Mesodermal cell (in vitro differentiated cells): ENCODE data around the gene ADARB2.

Experiments used
- H3K27ac ChIP-seq: 2 replicates; pipeline ENCODE4 v1.7.0; 2013; ENCODE audit warnings: mild to moderate bottlenecking, low read depth, low read length, moderate library complexity; ENCODE audit not compliant: severe bottlenecking
- H3K36me3 ChIP-seq: 2 replicates; pipeline ENCODE4 v1.7.1; 2013; ENCODE audit warnings: mild to moderate bottlenecking, low read length, moderate library complexity; ENCODE audit not compliant: control insufficient read depth, insufficient read depth
- H3K4me1 ChIP-seq: one replicate; pipeline ENCODE4 v1.7.1; 2013; ENCODE audit warnings: mild to moderate bottlenecking, low read length; ENCODE audit not compliant: insufficient read depth, control insufficient read depth, poor library complexity, severe bottlenecking
- H3K4me3 ChIP-seq: 2 replicates; pipeline ENCODE4 v1.7.0; 2013; ENCODE audit warnings: low read length, control low read depth, mild to moderate bottlenecking; ENCODE audit not compliant: insufficient read depth, poor library complexity, severe bottlenecking; ENCODE audit errors: extremely low read depth
- H3K9me3 ChIP-seq: 2 replicates; pipeline ENCODE4 v1.7.1; 2013; ENCODE audit warnings: mild to moderate bottlenecking, low read length, moderate library complexity; ENCODE audit not compliant: control insufficient read depth
- WGBS, 2 experiments: methylation state at CpG; one replicate each; pipeline ENCODE4 v1.1.5; 2013; ENCODE audit warnings: missing lambda C conversion rate in 2 of 2; ENCODE audit not compliant: insufficient coverage in 2 of 2; 5-methylcytosine and 5-hydroxymethylcytosine counted together

Gene ADARB2

GRCh38 chr10:1605999-1606940 lies 131.1 kb downstream of the ADARB2 start:
- Histone ChIP-seq H3K27ac (no peak overlapping the region), H3K4me3 (no peak overlapping the region), H3K4me1 (no peaks in the 10 kb centered on the region), H3K9me3 (no peaks in the 10 kb centered on the region), H3K36me3 (no peaks in the 10 kb centered on the region)
- WGBS, 2 experiments: 81 to 92% methylated on average over 10 to 13 of the region's 14 CpGs

DNA sequence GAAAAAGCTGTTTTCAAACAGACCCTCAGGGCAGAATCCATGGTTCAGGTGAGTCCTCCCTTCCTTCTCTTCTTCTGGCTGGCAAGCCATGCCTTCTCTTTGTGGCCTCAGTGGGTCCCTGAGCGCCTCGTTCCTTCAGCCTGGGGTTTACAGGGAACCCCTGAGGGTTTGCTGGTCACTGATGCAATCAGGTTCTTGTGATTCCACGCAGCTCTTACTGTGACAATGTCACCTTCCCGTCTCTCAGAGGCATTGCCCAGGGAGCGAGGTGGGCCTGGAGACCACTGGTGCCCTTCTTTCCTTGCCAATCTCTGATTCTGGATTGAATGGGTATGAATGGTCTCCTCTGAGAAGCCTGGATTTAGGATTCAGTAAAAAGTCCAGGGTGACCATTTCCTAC lies 132.2 kb downstream of the ADARB2 start:
- Histone ChIP-seq H3K9me3 (no peaks in the 10 kb centered on the region), H3K4me1 (no peaks in the 10 kb centered on the region), H3K27ac (no peak overlapping the region), H3K36me3 (no peaks in the 10 kb centered on the region), H3K4me3 (no peak overlapping the region)
- WGBS, 2 experiments: 78 to 89% methylated on average over 3 to 5 of the region's 5 CpGs

DNA sequence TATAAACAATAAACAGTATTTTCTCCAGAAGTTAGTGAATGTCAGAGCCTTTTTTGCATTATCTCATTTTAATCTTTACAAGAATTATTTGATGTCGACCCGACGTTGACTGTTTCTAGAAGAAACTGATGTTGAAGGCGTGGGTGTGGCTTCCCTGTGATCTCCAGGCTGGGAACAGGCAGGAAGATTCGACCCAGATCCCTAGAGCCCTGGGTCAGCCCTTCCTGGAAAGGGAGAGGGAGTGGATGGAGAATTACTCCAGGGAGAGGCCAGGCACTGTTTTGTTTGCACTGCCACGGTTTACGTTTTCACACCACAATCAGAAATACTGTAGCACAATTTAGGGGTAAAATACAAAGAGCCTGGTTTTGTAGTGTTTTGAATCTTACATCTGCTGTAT lies 133.1 kb downstream of the ADARB2 start:
- WGBS, 2 experiments: 40 to 86% methylated on average over 1 of the region's 7 CpGs
- Histone ChIP-seq H3K4me3 (no peak overlapping the region), H3K4me1 (no peaks in the 10 kb centered on the region), H3K27ac (no peak overlapping the region), H3K36me3 (no peaks in the 10 kb centered on the region), H3K9me3 (no peaks in the 10 kb centered on the region)

DNA sequence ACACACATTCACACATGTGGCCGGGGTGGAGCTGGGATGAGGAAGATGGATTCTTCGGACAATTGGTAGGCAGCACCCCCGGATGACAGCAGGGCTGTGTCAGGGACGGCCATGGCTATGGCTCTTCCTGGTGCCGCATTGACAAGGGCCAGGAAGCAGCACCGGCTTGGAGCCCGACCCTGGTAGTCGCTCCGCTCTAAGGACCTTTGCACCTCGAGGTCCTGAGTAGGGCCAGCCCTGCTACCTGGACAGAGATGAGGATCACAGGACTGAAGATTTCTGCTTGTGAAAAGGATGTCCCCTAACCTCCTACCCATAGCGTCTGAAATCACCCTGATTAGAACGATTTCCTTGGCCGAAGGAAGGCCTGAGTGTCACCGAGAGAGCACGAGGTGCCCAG lies 134.1 kb downstream of the ADARB2 start:
- WGBS, 2 experiments: 75 to 79% methylated on average over 12 to 13 of the region's 15 CpGs
- Histone ChIP-seq H3K27ac (no peak overlapping the region), H3K4me3 (no peak overlapping the region), H3K36me3 (no peaks in the 10 kb centered on the region), H3K4me1 (no peaks in the 10 kb centered on the region), H3K9me3 (no peaks in the 10 kb centered on the region)

DNA sequence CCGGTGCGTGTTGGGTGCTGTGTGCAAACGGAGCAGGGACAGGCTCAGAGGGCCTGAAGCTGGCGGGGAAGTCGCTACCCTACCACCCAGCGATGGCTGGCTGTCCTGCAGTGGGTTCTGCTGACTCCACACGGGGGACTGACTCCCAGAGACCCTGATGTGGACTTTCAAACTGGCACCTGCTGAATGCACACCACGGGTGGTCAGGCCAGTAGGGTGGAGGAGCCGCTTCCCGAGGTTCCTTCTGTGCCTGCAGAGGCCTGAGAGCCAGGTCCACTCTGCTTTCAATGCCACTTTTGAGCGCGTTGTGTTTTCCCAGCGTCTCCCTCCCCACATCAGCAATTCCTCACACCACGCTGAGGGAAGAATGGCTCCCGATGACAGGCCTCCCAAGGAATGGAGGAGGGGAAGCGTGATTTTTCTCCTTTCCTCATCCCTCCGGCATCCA lies 135.3 kb downstream of the ADARB2 start:
- Histone ChIP-seq H3K4me1 (no peaks in the 10 kb centered on the region), H3K4me3 (no peak overlapping the region), H3K9me3 (no peaks in the 10 kb centered on the region), H3K36me3 (no peaks in the 10 kb centered on the region), H3K27ac (no peak overlapping the region)
- 80 to 88% methylated on average over 5 to 10 of the region's 17 CpGs for WGBS, 2 experiments

GRCh38 chr10:1601406-1601805 lies 135.9 kb downstream of the ADARB2 start:
- no peaks in the 10 kb centered on the region for H3K4me1 ChIP-seq
- H3K36me3 ChIP-seq: no peaks in the 10 kb centered on the region
- WGBS, 2 experiments: 80 to 93% methylated on average over 6 to 10 of the region's 10 CpGs
- H3K9me3 ChIP-seq: no peaks in the 10 kb centered on the region
- H3K4me3 ChIP-seq: no peak overlapping the region
- no peak overlapping the region for H3K27ac ChIP-seq

DNA sequence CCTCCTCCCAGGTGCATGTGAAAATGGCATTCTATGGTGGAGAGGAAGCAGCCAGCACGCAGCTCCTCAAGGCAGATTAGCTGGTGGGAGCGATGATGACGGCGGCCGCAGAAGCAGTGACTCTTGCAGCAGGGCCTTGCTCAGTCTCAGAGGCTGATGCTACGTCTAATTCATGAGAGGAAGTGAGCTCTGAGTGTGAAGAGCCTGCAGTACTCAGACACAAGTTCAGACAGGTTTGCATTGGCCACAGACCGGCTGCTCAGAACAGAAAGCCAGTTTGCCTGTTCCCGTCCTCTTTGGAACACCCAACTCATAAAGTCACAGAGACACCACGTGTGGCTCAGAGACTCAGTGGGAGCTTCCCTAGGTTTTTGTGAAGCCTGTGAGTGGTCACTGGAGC lies 136.5 kb downstream of the ADARB2 start:
- H3K4me1 ChIP-seq: no peaks in the 10 kb centered on the region
- no peak overlapping the region for H3K27ac ChIP-seq
- no peaks in the 10 kb centered on the region for H3K9me3 ChIP-seq
- H3K36me3 ChIP-seq: no peaks in the 10 kb centered on the region
- WGBS, 2 experiments: 91 to 92% methylated on average over 8 to 9 of the region's 9 CpGs
- no peak overlapping the region for H3K4me3 ChIP-seq

DNA sequence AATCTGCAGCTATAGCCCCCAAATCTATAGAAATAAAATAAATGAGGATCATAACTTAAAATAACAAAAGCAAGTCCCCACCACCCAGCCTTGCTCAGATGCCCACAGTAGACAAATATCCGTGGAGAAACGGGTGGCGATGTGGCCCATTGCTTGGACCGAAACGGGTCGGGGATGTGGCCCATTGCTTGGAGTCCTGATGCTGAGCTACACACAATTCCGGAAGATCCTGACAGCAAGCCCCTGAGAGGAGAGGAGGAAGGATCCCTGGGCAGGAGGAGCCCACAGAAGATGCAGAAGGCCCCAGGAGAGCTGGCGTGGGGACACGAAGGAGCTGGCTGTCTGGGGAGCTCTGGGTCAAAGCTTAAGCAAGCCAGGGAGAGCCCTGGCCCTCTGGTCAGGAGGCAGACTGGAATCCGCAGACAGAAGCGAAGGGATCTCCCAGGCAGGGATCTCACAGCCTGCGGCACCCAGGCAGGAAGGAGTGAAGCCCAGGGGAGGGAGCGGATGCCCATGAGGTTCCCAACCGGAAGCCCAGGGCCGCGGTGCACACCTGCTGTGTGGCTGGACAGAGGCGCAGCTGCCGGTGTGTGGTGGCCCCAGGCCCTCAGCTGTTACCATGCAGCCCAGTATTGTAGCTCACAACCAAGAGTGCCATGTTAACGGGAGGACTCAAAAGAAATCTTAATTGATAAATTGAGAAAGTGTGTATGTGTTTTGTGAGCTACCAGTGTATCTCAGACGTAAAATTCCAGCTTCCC lies 138.8 kb downstream of the ADARB2 start:
- Histone ChIP-seq H3K27ac (no peak overlapping the region), H3K4me1 (no peaks in the 10 kb centered on the region), H3K4me3 (no peak overlapping the region), H3K36me3 (no peaks in the 10 kb centered on the region), H3K9me3 (no peaks in the 10 kb centered on the region)
- WGBS, 2 experiments: 89 to 93% methylated on average over 15 to 20 of the region's 20 CpGs

DNA sequence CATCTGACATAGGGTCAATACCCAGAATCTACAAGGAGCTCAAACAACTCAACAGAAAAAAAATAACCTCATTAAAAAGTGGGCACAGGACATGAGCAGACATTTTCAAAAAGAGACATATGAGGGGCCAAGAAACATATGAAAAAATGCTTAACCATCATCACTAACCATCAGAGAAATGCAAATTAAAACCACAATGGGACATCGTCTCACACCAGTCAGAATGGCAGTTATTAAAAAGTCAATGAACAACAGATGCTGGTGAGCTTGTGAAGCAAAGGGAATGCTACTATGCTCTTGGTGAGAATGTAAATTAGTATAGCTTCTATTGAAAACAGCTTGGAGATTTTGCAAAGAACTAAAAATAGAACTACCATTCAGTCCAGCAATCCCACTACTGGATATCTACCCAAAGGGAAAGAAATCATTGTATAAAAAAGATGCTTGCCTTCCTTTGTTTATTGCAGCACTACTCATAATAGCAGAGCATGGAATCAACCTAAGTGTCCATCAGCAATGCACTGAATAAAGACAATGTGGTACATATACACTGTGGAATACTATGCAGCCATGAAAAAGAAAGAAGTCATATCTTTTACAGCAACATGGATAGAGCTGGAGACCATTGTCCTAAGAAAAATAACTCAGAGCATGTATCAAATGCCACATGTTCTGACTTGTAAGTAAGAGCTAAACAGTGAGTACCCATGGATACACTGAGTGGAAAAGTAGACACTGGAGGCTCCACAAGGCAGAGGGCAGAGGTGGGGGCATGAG lies 139.8 kb downstream of the ADARB2 start:
- Histone ChIP-seq H3K4me1 (no peaks in the 10 kb centered on the region), H3K4me3 (no peak overlapping the region), H3K36me3 (no peaks in the 10 kb centered on the region), H3K27ac (no peak overlapping the region), H3K9me3 (no peaks in the 10 kb centered on the region)
- 100% methylated on average over 1 of the region's 1 CpG; no CpG with 5 or more reads in 1 of the 2 experiments for WGBS, 2 experiments

DNA sequence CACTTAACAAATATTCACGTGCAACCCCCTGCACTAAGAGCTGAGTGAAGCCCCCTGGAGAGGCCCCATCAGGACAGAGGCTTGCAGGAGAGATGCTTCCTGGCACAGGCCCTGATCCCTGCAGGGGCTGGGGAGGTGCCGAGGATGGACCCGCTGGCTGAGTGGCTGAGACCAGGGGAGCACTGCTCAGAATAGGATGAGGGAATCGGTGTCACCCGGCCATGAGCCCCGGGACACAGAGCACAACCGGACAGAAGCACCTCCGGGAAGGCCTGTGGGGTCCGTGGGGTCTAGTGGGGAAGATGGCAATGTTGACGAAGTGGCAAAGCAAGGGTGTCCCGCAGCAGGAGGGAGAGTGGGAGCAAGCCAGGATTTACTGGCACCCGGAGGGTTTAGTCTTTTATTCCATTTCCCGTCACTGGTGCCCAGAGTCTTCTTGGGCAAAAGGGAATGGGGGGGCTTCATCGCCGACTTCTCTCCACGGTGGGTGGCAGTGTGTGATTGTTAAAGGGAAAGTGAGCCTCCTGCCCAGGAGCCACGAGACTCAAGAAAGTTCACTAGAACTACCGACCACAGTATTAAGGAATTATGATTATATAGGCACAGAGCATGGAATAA lies 140.7 kb downstream of the ADARB2 start:
- Histone ChIP-seq H3K36me3 (no peaks in the 10 kb centered on the region), H3K4me3 (no peak overlapping the region)
- 90 to 92% methylated on average over 14 to 16 of the region's 18 CpGs for WGBS, 2 experiments

More for the DNA sequence above, 140.7 kb downstream of the ADARB2 start:
- Histone ChIP-seq H3K27ac (no peak overlapping the region), H3K9me3 (no peaks in the 10 kb centered on the region), H3K4me1 (no peaks in the 10 kb centered on the region)
